Thoracic aorta (tissue), 2 donors: ENCODE data around the gene SLCO3A1. TPM values are rescaled to one million over a fixed set of nuclear protein-coding genes. Genes with fewer than 3 reads are reported as not detected.

Experiments
- ATAC-seq: fragments of 150-250 bp; one replicate; pipeline ENCODE4 v1.8.0; 2017; ENCODE audit warnings: low read depth; ENCODE audit not compliant: insufficient number of reproducible peaks, low FRiP score
- DNase-seq: peaks from one replicate; pipeline ENCODE4 v3.0.0-alpha.2; 2020; ENCODE audit warnings: low spot score
- H3K27ac ChIP-seq, 2 donors: fragments of 200-600 bp; sonication (generic); 1 replicate in 1 of 2; 2 replicates in 1 of 2; pipeline ENCODE4 v1.5.1; 2016; ENCODE audit warnings: mild to moderate bottlenecking in 2 of 2, moderate library complexity in 2 of 2
- H3K27me3 ChIP-seq: fragments of 200-600 bp; sonication (generic); replicated peaks from 2 replicates; pipeline ENCODE4 v1.6.0; 2016; ENCODE audit warnings: mild to moderate bottlenecking; ENCODE audit not compliant: insufficient read depth
- H3K36me3 ChIP-seq: fragments of 200-600 bp; sonication (generic); one replicate; pipeline ENCODE4 v1.5.1; 2016
- H3K4me1 ChIP-seq, 2 donors: fragments of 200-600 bp; sonication (generic); 1 replicate in 1 of 2; 2 replicates in 1 of 2; pipeline versions ENCODE4 v1.5.1 to v1.6.0; 2016; ENCODE audit warnings: low read depth in 2 of 2, mild to moderate bottlenecking in 1 of 2; ENCODE audit not compliant: control insufficient read depth in 1 of 2
- H3K4me3 ChIP-seq: fragments of 200-600 bp; sonication (generic); 2 replicates; pipeline ENCODE4 v1.5.1; 2016; ENCODE audit warnings: mild to moderate bottlenecking
- H3K9me3 ChIP-seq: fragments of 200-600 bp; sonication (generic); 2 replicates; pipeline ENCODE4 v1.5.1; 2016
- total RNA-seq, 2 donors: library from RNA; depleted of rRNA; stranded (reverse); fragments of >200 nt; gene quantifications; one replicate each; pipeline versions ENCODE4 v1.1.0 to v1.2.3, GENCODE V29; 2016
- TF ChIP-seq, protein P1 (sequence below): fragments of 200-600 bp; sonication (generic); IDR thresholded peaks from one replicate; pipeline ENCODE4 v1.5.1; 2019; ENCODE audit warnings: antibody characterized with exemption

Gene SLCO3A1
- total RNA-seq, 2 donors from 2014 or later = 16.5 to 39.1 TPM

DNA sequence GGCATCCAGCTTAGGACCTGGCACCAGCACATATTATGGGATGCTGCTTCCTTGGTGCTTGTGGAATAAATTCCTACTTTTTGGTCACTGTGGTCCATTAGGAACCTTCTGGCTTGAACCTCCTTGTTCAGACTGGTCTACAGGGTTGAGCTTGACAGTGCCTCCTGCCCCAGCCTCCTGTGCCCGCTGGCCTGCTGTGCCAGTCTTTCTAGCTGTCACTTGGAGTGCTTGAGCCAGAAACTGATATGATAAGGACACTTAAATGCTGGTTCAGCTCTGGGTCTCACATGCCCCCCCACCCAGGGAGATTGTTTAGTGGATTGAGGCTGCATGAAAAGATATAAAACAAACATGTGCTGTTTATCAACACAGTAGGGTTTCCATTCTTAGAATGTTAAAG, 147.8 kb downstream of the SLCO3A1 start:
- DNase-seq (no peak), ATAC-seq (no peak)
- TF ChIP-seq, protein P1, sequence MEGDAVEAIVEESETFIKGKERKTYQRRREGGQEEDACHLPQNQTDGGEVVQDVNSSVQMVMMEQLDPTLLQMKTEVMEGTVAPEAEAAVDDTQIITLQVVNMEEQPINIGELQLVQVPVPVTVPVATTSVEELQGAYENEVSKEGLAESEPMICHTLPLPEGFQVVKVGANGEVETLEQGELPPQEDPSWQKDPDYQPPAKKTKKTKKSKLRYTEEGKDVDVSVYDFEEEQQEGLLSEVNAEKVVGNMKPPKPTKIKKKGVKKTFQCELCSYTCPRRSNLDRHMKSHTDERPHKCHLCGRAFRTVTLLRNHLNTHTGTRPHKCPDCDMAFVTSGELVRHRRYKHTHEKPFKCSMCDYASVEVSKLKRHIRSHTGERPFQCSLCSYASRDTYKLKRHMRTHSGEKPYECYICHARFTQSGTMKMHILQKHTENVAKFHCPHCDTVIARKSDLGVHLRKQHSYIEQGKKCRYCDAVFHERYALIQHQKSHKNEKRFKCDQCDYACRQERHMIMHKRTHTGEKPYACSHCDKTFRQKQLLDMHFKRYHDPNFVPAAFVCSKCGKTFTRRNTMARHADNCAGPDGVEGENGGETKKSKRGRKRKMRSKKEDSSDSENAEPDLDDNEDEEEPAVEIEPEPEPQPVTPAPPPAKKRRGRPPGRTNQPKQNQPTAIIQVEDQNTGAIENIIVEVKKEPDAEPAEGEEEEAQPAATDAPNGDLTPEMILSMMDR = no peak
- Histone ChIP-seq H3K27me3 (no peaks in the 10 kb centered on the region), H3K9me3 (no peaks in the 10 kb centered on the region), H3K4me3 (no peak overlapping the region), H3K4me1 (no peaks in the 10 kb centered on the region), H3K27ac (no peak overlapping the region), H3K36me3 (no peaks in the 10 kb centered on the region)

DNA sequence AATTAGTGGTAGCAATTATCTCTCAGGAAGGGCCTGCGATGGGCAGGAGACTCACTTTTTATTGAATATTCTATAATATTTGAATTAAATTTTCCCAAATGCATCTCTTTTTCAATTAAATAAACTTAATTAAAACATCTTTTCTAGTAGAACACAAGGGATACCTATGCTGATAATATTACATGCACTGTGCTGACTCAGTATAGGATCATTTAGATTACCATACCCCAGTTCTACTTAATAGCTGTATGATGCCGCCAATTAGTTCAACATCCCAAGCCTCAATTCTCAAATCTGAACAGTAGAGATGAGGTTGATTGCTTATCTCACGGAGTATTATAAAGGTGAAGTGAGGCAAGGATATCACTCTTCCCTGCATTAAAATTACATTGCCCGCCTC, 149.2 kb downstream of the SLCO3A1 start:
- no peak for DNase-seq
- no peak overlapping the region for H3K27ac ChIP-seq
- H3K4me1 ChIP-seq = no peaks in the 10 kb centered on the region
- H3K4me3 ChIP-seq = no peak overlapping the region
- ATAC-seq = no peak
- no peaks in the 10 kb centered on the region for H3K27me3 ChIP-seq
- TF ChIP-seq, protein P1 = no peak
- H3K9me3 ChIP-seq = no peaks in the 10 kb centered on the region
- H3K36me3 ChIP-seq = no peaks in the 10 kb centered on the region

DNA sequence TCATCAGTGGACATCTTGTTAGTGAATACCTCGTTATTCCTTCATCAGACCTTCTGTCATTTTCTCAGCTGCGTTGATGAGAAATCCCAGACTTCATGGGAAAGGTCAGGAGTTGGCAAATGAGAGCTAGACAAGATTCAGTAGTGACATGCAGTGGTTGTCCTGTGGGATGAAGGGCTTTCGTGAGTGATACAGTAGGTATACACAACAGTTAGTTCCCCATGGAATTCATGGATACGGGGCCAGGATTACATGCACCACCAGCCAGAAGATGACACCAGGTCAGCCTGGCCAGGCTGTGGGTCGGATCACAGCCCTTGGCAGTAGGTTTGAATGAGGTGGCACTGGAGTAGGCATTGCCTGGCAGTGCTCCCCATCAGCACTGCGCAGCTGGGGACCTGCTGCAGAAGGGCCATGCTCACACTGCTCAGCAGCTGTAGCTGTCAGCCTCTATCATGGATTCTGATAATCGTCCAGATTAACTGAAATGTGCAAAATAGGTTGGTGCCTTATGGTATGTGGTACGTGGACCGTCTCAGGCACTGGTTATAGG, 150.1 kb downstream of the SLCO3A1 start:
- H3K4me3 ChIP-seq = no peak overlapping the region
- DNase-seq = no peak
- no peaks in the 10 kb centered on the region for H3K36me3 ChIP-seq
- TF ChIP-seq, protein P1 = no peak
- no peak overlapping the region for H3K27ac ChIP-seq
- ATAC-seq = no peak
- peaks cover 0 to 9% of the 10 kb centered on the region in 2 donors for H3K4me1 ChIP-seq
- H3K9me3 ChIP-seq = no peaks in the 10 kb centered on the region
- no peaks in the 10 kb centered on the region for H3K27me3 ChIP-seq

DNA sequence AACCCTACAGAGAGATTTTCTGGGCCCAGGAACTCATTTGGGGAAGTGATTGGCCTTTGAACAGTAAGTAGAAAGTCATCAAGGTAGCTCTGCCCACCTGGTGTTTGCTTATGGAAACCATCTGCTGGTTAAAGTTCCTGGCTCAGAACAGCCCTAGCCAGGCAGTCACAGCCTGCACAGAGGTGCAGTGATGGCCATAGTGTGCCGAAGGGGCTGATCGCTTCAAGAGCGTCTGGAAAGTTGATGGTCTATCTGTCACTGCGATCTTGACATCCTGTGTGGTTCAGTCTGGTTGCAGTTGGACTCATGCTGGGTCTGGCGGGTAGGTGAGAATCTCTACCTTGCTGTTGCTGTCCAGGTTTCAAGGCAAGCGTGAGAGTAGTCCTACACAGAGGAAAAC, 151.6 kb downstream of the SLCO3A1 start:
- no peaks in the 10 kb centered on the region for H3K27me3 ChIP-seq
- no peaks in the 10 kb centered on the region for H3K36me3 ChIP-seq
- no peak overlapping the region for H3K4me3 ChIP-seq
- no peak for DNase-seq
- H3K9me3 ChIP-seq = no peaks in the 10 kb centered on the region
- TF ChIP-seq, protein P1 = no peak
- H3K27ac ChIP-seq = no peak overlapping the region
- no peak for ATAC-seq
- H3K4me1 ChIP-seq = peaks cover 0 to 23% of the 10 kb centered on the region in 2 donors

DNA sequence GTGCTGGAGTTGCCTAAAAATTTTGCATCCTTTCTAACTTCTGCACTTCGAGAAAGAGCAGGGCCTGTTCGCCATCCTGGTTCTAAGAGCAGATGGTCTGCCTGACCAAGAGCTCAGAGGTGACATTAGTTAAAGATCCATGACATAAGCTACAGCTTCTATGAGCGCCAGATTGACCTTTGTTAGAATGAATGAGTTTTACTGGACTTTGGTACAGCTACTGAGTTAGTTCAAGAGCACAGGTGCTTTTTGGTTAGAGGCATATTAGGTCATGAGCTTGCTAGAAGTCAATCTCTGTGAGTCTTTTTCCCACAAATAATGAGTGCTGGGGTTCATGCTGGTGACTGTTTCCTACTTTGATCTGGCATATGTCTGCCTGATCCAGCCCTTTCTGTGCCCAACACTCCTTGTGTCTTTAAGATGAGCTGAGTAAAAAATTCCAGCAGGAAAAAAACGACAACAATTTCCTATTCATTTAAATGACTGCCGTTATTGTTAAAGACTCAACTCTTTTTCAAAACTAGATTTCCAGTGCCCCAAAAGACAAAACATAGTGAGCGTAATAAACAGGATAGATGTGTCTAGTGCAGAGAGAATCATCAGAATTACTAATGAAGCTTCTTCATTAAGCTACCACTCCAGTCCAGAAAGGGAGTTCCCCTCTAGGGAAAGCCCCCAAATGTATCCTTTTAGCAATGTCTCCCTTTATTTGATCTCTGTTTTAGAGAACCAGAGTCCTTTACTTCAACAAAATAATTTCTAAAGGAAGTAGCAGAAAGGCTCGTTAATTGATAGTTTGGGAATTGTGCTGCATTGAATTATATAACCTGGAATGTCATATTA, 152.9 kb downstream of the SLCO3A1 start:
- no peak overlapping the region for H3K27ac ChIP-seq
- DNase-seq = no peak
- ATAC-seq = no peak
- H3K4me1 ChIP-seq = peaks cover 0 to 23% of the 10 kb centered on the region in 2 donors
- H3K27me3 ChIP-seq = no peaks in the 10 kb centered on the region
- H3K9me3 ChIP-seq = no peaks in the 10 kb centered on the region
- H3K36me3 ChIP-seq = no peaks in the 10 kb centered on the region
- no peak overlapping the region for H3K4me3 ChIP-seq
- TF ChIP-seq, protein P1 = no peak
